Tibial artery (tissue), 4 donors: ENCODE measurements around the gene MND1.
A peak's percentile ranks its signal among the peaks of the same experiment; 100 is the strongest.

ENCODE experiments used
- DNase-seq, 2 donors: peaks; one replicate each; pipeline ENCODE4 v3.0.0-alpha.2; 2019
- H3K27ac ChIP-seq, 2 donors: fragments of 200-600 bp; sonication (generic) in 1 of 2; 1 replicate in 1 of 2; 2 replicates in 1 of 2; pipeline ENCODE4 v1.5.1; 2018 to 2019; ENCODE audit warnings: mild to moderate bottlenecking in 1 of 2
- H3K27me3 ChIP-seq, 2 donors: fragments of 200-600 bp; sonication (generic) in 1 of 2; one replicate each; pipeline versions ENCODE4 v1.5.1 to v1.6.0; 2016 to 2019
- H3K36me3 ChIP-seq, 3 donors: fragments of 200-600 bp; sonication (generic) in 2 of 3; one replicate each; pipeline ENCODE4 v1.5.1; 2016 to 2019; ENCODE audit warnings: mild to moderate bottlenecking in 2 of 3
- H3K4me1 ChIP-seq, 4 donors: fragments of 200-600 bp; sonication (generic) in 2 of 4; 1 replicate in 3 of 4; 2 replicates in 1 of 4; pipeline ENCODE4 v1.5.1; 2016 to 2019
- H3K4me3 ChIP-seq, 2 donors: fragments of 200-600 bp; sonication (generic) in 1 of 2; 1 replicate in 1 of 2; 2 replicates in 1 of 2; pipeline ENCODE4 v1.5.1; 2018 to 2019; ENCODE audit warnings: mild to moderate bottlenecking in 2 of 2
- H3K9me3 ChIP-seq, 3 donors: fragments of 200-600 bp; sonication (generic) in 1 of 3; one replicate each; pipeline ENCODE4 v1.5.1; 2016 to 2019
- intact Hi-C: fragments of 100-400 bp; cut with DNase I; formaldehyde crosslinking; loops from one replicate; pipeline ENCODE4 v1.15.0; 2023; ENCODE audit warnings: low total_unique reads
- TF ChIP-seq, protein P1 (sequence below), 2 experiments: fragments of 200-600 bp in 1 of 2; fragments of 450-650 bp in 1 of 2; IDR thresholded peaks; one replicate each; pipeline ENCODE4 v1.5.1; 2017 to 2019; ENCODE audit warnings: antibody characterized with exemption in 2 of 2, mild to moderate bottlenecking in 1 of 2, moderate library complexity in 1 of 2

Gene MND1

DNA sequence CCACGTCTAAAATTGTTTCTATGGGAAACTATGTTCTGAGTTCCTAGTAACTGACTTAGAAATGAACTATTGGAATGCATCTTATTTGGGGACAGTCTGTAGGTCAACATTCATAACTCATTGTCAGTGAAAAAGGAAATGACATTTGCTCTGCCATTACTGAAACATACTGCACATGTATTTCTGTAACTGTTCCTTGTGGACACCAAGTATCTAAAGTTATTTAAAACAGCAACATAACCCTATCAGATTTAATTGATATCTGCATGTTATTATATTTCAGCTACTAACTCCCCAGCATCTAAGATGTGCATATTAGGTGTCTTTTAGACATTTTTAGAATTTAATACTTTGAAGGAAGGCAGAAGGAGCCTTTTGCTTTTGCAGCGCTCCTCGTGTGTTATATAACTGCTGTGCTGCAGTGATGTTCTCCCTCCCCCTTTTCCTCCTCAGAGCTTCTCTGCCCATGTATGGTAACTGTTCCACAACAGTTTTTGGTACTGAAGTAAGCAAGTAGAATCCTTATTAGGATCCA lies 84.5 kb downstream of the MND1 start:
- Histone ChIP-seq H3K4me1 (peaks cover 0 to 53% (median 22%) of the 10 kb centered on the region in 4 donors), H3K9me3 (no peaks in the 10 kb centered on the region), H3K27me3 (no peaks in the 10 kb centered on the region), H3K36me3 (no peaks in the 10 kb centered on the region), H3K27ac (peak overlapping the region; percentile 67 to 79), H3K4me3 (no peak overlapping the region)
- TF ChIP-seq, protein P1, sequence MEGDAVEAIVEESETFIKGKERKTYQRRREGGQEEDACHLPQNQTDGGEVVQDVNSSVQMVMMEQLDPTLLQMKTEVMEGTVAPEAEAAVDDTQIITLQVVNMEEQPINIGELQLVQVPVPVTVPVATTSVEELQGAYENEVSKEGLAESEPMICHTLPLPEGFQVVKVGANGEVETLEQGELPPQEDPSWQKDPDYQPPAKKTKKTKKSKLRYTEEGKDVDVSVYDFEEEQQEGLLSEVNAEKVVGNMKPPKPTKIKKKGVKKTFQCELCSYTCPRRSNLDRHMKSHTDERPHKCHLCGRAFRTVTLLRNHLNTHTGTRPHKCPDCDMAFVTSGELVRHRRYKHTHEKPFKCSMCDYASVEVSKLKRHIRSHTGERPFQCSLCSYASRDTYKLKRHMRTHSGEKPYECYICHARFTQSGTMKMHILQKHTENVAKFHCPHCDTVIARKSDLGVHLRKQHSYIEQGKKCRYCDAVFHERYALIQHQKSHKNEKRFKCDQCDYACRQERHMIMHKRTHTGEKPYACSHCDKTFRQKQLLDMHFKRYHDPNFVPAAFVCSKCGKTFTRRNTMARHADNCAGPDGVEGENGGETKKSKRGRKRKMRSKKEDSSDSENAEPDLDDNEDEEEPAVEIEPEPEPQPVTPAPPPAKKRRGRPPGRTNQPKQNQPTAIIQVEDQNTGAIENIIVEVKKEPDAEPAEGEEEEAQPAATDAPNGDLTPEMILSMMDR (IDR thresholded peaks at IDR 0.05), result no peak
- no peak for DNase-seq
- intact Hi-C loops, result no loop called here

DNA sequence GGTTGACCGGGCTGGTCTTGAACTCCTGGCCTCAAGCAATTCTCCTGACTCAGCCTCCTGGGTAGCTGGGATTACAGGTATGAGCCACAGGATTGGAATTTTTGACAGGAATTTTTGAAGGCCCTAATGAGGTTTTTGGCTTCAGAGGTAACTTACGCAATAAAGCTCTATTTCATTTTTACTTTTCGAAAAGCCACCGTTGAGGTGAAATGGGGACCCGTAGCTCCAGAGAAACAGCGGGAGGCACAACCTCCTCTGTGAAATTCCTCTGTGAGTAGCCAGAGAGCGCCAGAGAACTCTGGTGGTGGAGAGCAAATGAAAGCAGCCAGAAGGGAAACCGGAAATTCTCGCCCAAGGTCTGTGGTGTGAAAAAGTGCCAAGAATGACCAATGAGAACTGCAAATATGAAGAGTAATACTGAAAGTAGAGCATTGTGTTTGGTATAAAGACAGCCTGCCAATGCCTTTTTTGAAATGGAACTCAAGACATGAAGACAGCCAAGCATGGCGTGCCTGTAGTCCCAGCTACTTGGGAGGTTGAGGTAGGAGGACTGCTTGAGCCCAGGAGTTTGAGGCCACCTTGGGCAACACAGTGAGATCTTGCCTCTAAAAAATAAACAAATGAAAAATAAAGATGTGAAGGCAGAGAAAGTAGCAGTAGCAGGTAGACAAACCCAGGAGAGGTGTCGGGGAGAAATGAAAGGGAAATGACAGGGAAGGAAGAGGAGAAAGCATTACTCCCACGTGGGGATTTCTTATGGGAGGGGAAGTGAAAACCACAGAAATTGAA lies 88.7 kb downstream of the MND1 start:
- Histone ChIP-seq H3K9me3 (no peaks in the 10 kb centered on the region), H3K27me3 (no peaks in the 10 kb centered on the region), H3K27ac (peak overlapping the region; percentile 29 to 79), H3K4me3 (no peak overlapping the region), H3K4me1 (peaks cover 0 to 44% (median 16%) of the 10 kb centered on the region in 4 donors), H3K36me3 (no peaks in the 10 kb centered on the region)
- DNase-seq, result peak; percentile 55 to 76
- TF ChIP-seq, protein P1 (IDR thresholded peaks at IDR 0.05), result peak; percentile 45 to 47
- intact Hi-C loops, result no loop called here

DNA sequence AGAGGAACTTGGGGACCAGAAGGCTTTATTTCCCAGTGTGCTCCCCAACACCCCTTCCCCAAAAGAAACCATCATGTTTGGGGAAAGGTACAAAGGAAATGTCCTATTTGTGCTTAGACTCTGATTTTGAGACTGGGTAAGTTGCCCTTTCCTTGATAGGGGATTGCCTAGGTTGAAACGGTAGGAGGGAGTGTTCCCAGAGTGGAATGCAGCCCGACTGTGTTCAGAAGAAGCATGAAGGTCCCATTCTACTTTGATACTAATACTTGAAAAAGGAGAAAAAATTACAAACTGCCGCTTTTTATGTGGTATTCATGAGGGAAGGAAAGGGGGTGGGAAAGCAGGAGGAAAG lies 89.2 kb downstream of the MND1 start:
- no peaks in the 10 kb centered on the region for H3K27me3 ChIP-seq
- no peaks in the 10 kb centered on the region for H3K9me3 ChIP-seq
- H3K36me3 ChIP-seq, result no peaks in the 10 kb centered on the region
- TF ChIP-seq, protein P1 (IDR thresholded peaks at IDR 0.05), result no peak
- H3K4me3 ChIP-seq, result no peak overlapping the region
- no peak for DNase-seq
- peak overlapping the region; percentile 29 to 79 for H3K27ac ChIP-seq
- peaks cover 0 to 38% (median 10%) of the 10 kb centered on the region in 4 donors for H3K4me1 ChIP-seq
- intact Hi-C loops, result no loop called here

DNA sequence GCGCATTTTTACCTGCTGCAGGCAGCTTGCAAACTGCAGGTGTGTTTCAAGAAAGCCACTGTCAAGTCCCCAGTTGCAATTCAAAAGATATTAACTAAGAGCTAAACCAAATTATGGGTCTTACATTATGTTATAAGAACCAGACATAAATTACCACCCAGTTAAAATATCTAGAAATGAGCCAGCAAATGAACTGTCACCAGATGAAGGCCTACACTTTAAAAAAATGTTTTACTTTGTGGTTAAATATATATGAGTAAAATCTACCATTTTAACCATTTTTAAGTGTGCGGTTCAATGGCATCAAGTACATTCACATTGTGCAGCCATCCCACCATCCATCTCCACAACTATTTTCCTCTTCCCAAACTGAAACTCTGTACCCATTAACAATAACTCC lies 89.7 kb downstream of the MND1 start:
- Histone ChIP-seq H3K27ac (no peak overlapping the region), H3K27me3 (no peaks in the 10 kb centered on the region), H3K9me3 (no peaks in the 10 kb centered on the region), H3K4me1 (peaks cover 0 to 34% (median 8%) of the 10 kb centered on the region in 4 donors), H3K4me3 (no peak overlapping the region), H3K36me3 (no peaks in the 10 kb centered on the region)
- TF ChIP-seq, protein P1 (IDR thresholded peaks at IDR 0.05), result no peak
- DNase-seq, result no peak
- intact Hi-C loops, result no loop called here

DNA sequence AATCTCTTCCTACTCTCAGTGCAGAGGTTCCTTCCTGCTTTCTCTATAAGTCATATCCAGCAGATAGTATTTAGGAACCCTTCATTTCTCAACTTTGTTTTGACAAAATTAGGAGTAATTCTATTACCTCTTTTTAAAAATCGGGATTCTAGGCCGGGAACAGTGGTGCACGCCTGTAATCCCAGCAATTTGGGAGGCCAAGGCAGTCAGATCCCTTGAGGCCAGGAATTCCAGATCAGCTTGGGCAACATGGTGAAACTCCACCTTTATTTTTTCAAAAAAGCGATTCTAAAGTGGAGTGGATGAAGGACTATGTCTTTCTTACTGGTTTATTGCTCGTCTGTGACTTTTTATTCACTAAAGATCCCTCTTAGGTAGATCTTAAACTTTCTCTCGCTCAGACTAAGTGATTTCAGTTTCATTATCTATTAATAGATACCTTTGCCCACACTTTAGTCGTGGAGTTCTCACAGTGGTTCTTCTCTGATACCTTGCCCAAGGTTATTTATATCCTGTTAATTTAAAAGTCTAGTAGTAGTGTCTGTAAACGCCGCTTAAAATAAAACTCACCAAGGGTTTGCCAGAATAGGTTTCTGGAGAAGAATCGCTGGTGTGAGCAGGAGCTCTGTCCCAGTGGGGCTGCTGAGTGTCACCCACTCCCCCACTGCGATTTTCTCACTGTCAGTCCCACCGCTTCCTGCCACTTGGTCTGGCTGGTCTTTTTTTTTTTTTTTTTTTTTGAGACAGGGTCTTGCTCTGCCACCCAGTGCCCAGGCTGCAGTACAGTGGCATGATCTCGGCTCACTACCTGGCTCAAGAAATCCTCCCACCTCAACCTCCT lies 94.6 kb downstream of the MND1 start:
- Histone ChIP-seq H3K9me3 (no peaks in the 10 kb centered on the region), H3K4me1 (peaks cover 0 to 8% (median 0%) of the 10 kb centered on the region in 4 donors), H3K4me3 (peak overlapping the region; percentile 25 to 41), H3K27me3 (no peaks in the 10 kb centered on the region), H3K36me3 (no peaks in the 10 kb centered on the region), H3K27ac (peak overlapping the region; percentile 54 to 65)
- intact Hi-C loops, result no loop called here
- no peak for DNase-seq
- TF ChIP-seq, protein P1 (IDR thresholded peaks at IDR 0.05), result no peak
